Fibroblast of gingiva (primary cell): ENCODE measurements around the gene NRG3.
"Not testable (repeated sequence)": the region's sequence is repeated elsewhere in the genome, so short reads cannot be mapped to it uniquely, and the experiment has no call there.

Experiments
- DNase-seq: peaks from one replicate; pipeline ENCODE4 v3.0.0-alpha.2; 2011; ENCODE audit warnings: low read depth

Gene NRG3

GRCh38 chr10:82576093-82576492 lies 701.1 kb downstream of the NRG3 start:
- DNase-seq = no peak

- DNase-seq = no peak
Observed at GRCh38 chr10:82581940-82582339, 706.9 kb downstream of the NRG3 start.

- no peak for DNase-seq
Observed at GRCh38 chr10:82591421-82591820, 716.4 kb downstream of the NRG3 start.

GRCh38 chr10:82597840-82598239 lies 722.8 kb downstream of the NRG3 start:
- DNase-seq = no peak

GRCh38 chr10:82609845-82610244 lies 734.9 kb downstream of the NRG3 start:
- DNase-seq = no peak

- no peak for DNase-seq
Observed at GRCh38 chr10:82618007-82618406, 743.0 kb downstream of the NRG3 start.

GRCh38 chr10:82621680-82622079 lies 746.7 kb downstream of the NRG3 start:
- DNase-seq = no peak

- DNase-seq = no peak
Observed at GRCh38 chr10:82622479-82622878, 747.5 kb downstream of the NRG3 start.

- DNase-seq = no peak
Observed at GRCh38 chr10:82625512-82626189, 750.7 kb downstream of the NRG3 start.

- no peak for DNase-seq
Observed at GRCh38 chr10:82628373-82628772, 753.4 kb downstream of the NRG3 start.

GRCh38 chr10:82643076-82643475 lies 768.1 kb downstream of the NRG3 start:
- no peak for DNase-seq

- no peak for DNase-seq
Observed at GRCh38 chr10:82643601-82644000, 768.6 kb downstream of the NRG3 start.

- DNase-seq = no peak
Observed at GRCh38 chr10:82645221-82645620, 770.2 kb downstream of the NRG3 start.

- no peak for DNase-seq
Observed at GRCh38 chr10:82653244-82654155, 778.5 kb downstream of the NRG3 start.

- no peak for DNase-seq
Observed at GRCh38 chr10:82660205-82660604, 785.2 kb downstream of the NRG3 start.

- DNase-seq = no peak
Observed at GRCh38 chr10:82660986-82661385, 786.0 kb downstream of the NRG3 start.

GRCh38 chr10:82661701-82662100 lies 786.7 kb downstream of the NRG3 start:
- DNase-seq = no peak

GRCh38 chr10:82668221-82668895 lies 793.4 kb downstream of the NRG3 start:
- no peak for DNase-seq

GRCh38 chr10:82674036-82674435 lies 799.0 kb downstream of the NRG3 start:
- DNase-seq = no peak

- DNase-seq = not testable (repeated sequence)
Observed at GRCh38 chr10:82677932-82678331, 802.9 kb downstream of the NRG3 start.

- DNase-seq = not testable (repeated sequence)
Observed at GRCh38 chr10:82678451-82678850, 803.5 kb downstream of the NRG3 start.

- DNase-seq = no peak
Observed at GRCh38 chr10:82680608-82681007, 805.6 kb downstream of the NRG3 start.

- no peak for DNase-seq
Observed at GRCh38 chr10:82683945-82684344, 809.0 kb downstream of the NRG3 start.
